T-helper 2 cell treated with Interferon-gamma antibody and Interleukin-4, amounts not matched to agents 100 ng/mL and 5 ng/mL, for 36 hours (primary cell): ENCODE measurements around the gene HAUS2. TPM values are rescaled to one million over a fixed set of nuclear protein-coding genes. Genes with fewer than 3 reads are reported as not detected.
"Not testable (repeated sequence)": the region's sequence is repeated elsewhere in the genome, so short reads cannot be mapped to it uniquely, and the experiment has no call there.

Experiments
- intact Hi-C: fragments of 100-400 bp; cut with micrococcal nuclease; formaldehyde crosslinking; loops from one replicate; pipeline ENCODE4 v1.15.1; 2023
- total RNA-seq: library from RNA; stranded (reverse); gene quantifications from 2 replicates; pipeline ENCODE4 v1.2.3, GENCODE V29; 2022

The HAUS2 gene
- total RNA-seq = 42.1 and 45.1 TPM in 2 replicates

GRCh38 chr15:42548249-42549031, at the start of gene HAUS2, which contains the start of gene LRRC57:
TSS of gene HAUS2 (plus strand) at chr15:42548838. CDS start at chr15:42548873, 35 bp downstream.
TSS of gene LRRC57 (minus strand) at chr15:42548793. CDS start at chr15:42548434, 359 bp downstream.
- intact Hi-C loops = loop anchor here (1.0 to 5.0 kb wide), 5 partner anchors 26 to 276 kb away; partner anchors contain the start of genes GANC, STARD9, TMEM87A and ZNF106

- intact Hi-C loops = loop anchor here (10.0 kb wide), 1 partner anchor 425 kb away; the partner anchor contains the start of gene TTBK2
These were observed 48.6 kb upstream of the HAUS2 start for GRCh38 chr15:42499858-42500609.

- intact Hi-C loops = no loop called here
These were observed 46.2 kb upstream of the HAUS2 start for GRCh38 chr15:42502477-42502876.

GRCh38 chr15:42503825-42504224, 44.8 kb upstream of the HAUS2 start:
- intact Hi-C loops = no loop called here

- intact Hi-C loops = no loop called here
These were observed 44.0 kb upstream of the HAUS2 start for GRCh38 chr15:42504631-42505030.

GRCh38 chr15:42507514-42507913, 41.1 kb upstream of the HAUS2 start:
- intact Hi-C loops = no loop called here

- intact Hi-C loops = no loop called here
These were observed 40.4 kb upstream of the HAUS2 start for GRCh38 chr15:42508263-42508690.

- intact Hi-C loops = no loop called here
These were observed 38.2 kb upstream of the HAUS2 start for GRCh38 chr15:42510258-42511006.

GRCh38 chr15:42511007-42511391, 37.6 kb upstream of the HAUS2 start:
- intact Hi-C loops = no loop called here

GRCh38 chr15:42523331-42523730, 25.3 kb upstream of the HAUS2 start:
- intact Hi-C loops = no loop called here

GRCh38 chr15:42528970-42529369, 19.7 kb upstream of the HAUS2 start:
- intact Hi-C loops = no loop called here

GRCh38 chr15:42533246-42533645, 15.4 kb upstream of the HAUS2 start:
- intact Hi-C loops = no loop called here

- intact Hi-C loops = loop anchor here (5.0 kb wide), 1 partner anchor 273 kb away; the partner anchor contains the start of genes GANC and TMEM87A
These were observed 3.6 kb upstream of the HAUS2 start for GRCh38 chr15:42544853-42545629.

GRCh38 chr15:42547918-42548248, 755 bp upstream of the HAUS2 start:
- intact Hi-C loops = loop anchor here (1.0 to 5.0 kb wide), 5 partner anchors 27 to 276 kb away; partner anchors contain the start of genes GANC, STARD9, TMEM87A and ZNF106

GRCh38 chr15:42549032-42549491, 424 bp downstream of the HAUS2 start:
- intact Hi-C loops = loop anchor here (2.0 to 5.0 kb wide), 3 partner anchors 26 to 277 kb away; partner anchors contain the start of genes GANC, STARD9 and TMEM87A

GRCh38 chr15:42549741-42550392, 1.2 kb downstream of the HAUS2 start:
- intact Hi-C loops = loop anchor here (2.0 to 5.0 kb wide), 3 partner anchors 25 to 278 kb away; partner anchors contain the start of genes GANC, STARD9 and TMEM87A

GRCh38 chr15:42553554-42553953, 4.9 kb downstream of the HAUS2 start:
- intact Hi-C loops = no loop called here

GRCh38 chr15:42556550-42557207, 8.0 kb downstream of the HAUS2 start:
- intact Hi-C loops = not testable (repeated sequence)

- intact Hi-C loops = no loop called here
These were observed 10.1 kb downstream of the HAUS2 start for GRCh38 chr15:42558739-42559138.
